RWPE2 (cell line): Measurements from ENCODE around the gene NUP210.

ENCODE experiments used
- ATAC-seq: fragments of 200-7000 bp; cut with Tn5 transposase; 3 replicates; pipeline ENCODE4 v1.9.1; 2021; ENCODE audit warnings: low read depth
- DNase-seq: peaks from one replicate; pipeline ENCODE4 v3.0.0-alpha.2; 2020; ENCODE audit warnings: low spot score
- H3K27ac ChIP-seq: fragments of 450-650 bp; 2 replicates; pipeline ENCODE4 v1.5.1; 2017; ENCODE audit warnings: mild to moderate bottlenecking; ENCODE audit not compliant: poor library complexity, severe bottlenecking
- H3K27me3 ChIP-seq: fragments of 250-450 bp; sonication (Bioruptor Pico); 2 replicates; pipeline ENCODE4 v1.5.1; 2021; ENCODE audit warnings: mild to moderate bottlenecking, moderate library complexity; ENCODE audit not compliant: insufficient read depth, poor library complexity, severe bottlenecking
- H3K36me3 ChIP-seq: fragments of 250-450 bp; sonication (Bioruptor Pico); 2 replicates; pipeline ENCODE4 v1.5.1; 2020; ENCODE audit warnings: low read depth, mild to moderate bottlenecking, moderate library complexity
- H3K4me1 ChIP-seq: fragments of 250-450 bp; sonication (Bioruptor Pico); 2 replicates; pipeline ENCODE4 v1.5.1; 2021; ENCODE audit warnings: mild to moderate bottlenecking, moderate library complexity; ENCODE audit not compliant: insufficient read depth, poor library complexity, severe bottlenecking
- H3K4me3 ChIP-seq: fragments of 250-450 bp; sonication (Bioruptor Pico); 2 replicates; pipeline ENCODE4 v1.5.1; 2021; ENCODE audit warnings: mild to moderate bottlenecking, moderate library complexity; ENCODE audit not compliant: severe bottlenecking
- H3K9me3 ChIP-seq: fragments of 250-450 bp; sonication (Bioruptor Pico); 2 replicates; pipeline ENCODE4 v1.5.1; 2021; ENCODE audit warnings: mild to moderate bottlenecking, moderate library complexity; ENCODE audit not compliant: severe bottlenecking
- CTCF ChIP-seq: fragments of 450-650 bp; IDR thresholded peaks from one replicate; pipeline ENCODE4 v1.5.1; 2017; ENCODE audit warnings: mild to moderate bottlenecking, moderate library complexity; ENCODE audit not compliant: poor library complexity, severe bottlenecking

NUP210 gene

GRCh38 chr3:13459605-13460340, 39.7 kb upstream of the NUP210 start:
- Histone ChIP-seq H3K36me3 (no peaks in the 10 kb centered on the region), H3K27me3 (no peaks in the 10 kb centered on the region), H3K9me3 (no peaks in the 10 kb centered on the region), H3K4me3 (no peak overlapping the region), H3K4me1 (peaks cover 10% of the 10 kb centered on the region), H3K27ac (no peak overlapping the region)
- no peak for DNase-seq
- no peak for ATAC-seq
- TF ChIP-seq CTCF = no peak

GRCh38 chr3:13457593-13457992, 37.5 kb upstream of the NUP210 start:
- Histone ChIP-seq H3K4me1 (peaks cover 10% of the 10 kb centered on the region), H3K36me3 (no peaks in the 10 kb centered on the region), H3K27me3 (no peaks in the 10 kb centered on the region), H3K27ac (no peak overlapping the region), H3K9me3 (no peaks in the 10 kb centered on the region), H3K4me3 (no peak overlapping the region)
- no peak for TF ChIP-seq CTCF
- DNase-seq (no peak), ATAC-seq (no peak)

GRCh38 chr3:13455644-13456043, 35.5 kb upstream of the NUP210 start:
- no peaks in the 10 kb centered on the region for H3K9me3 ChIP-seq
- H3K4me1 ChIP-seq = peaks cover 16% of the 10 kb centered on the region
- DNase-seq (no peak), ATAC-seq (no peak)
- TF ChIP-seq CTCF = no peak
- H3K27me3 ChIP-seq = no peaks in the 10 kb centered on the region
- no peak overlapping the region for H3K4me3 ChIP-seq
- no peaks in the 10 kb centered on the region for H3K36me3 ChIP-seq
- H3K27ac ChIP-seq = no peak overlapping the region

GRCh38 chr3:13452490-13453335, 32.6 kb upstream of the NUP210 start:
- DNase-seq (no peak), ATAC-seq (peak; percentile 17; the same call in 1 of the 3 replicates)
- no peaks in the 10 kb centered on the region for H3K27me3 ChIP-seq
- peak overlapping the region; percentile 16 for H3K27ac ChIP-seq
- peaks cover 16% of the 10 kb centered on the region for H3K4me1 ChIP-seq
- no peaks in the 10 kb centered on the region for H3K36me3 ChIP-seq
- no peaks in the 10 kb centered on the region for H3K9me3 ChIP-seq
- TF ChIP-seq CTCF = peak; percentile 82
- no peak overlapping the region for H3K4me3 ChIP-seq
